NCI-H1048 (cell line): Measurements from ENCODE around the gene GPR17.
A peak's percentile ranks its signal among the peaks of the same experiment; 100 is the strongest.

Experiments used
- DNase-seq: peaks from one replicate; lab custom pipeline; 2025; lab: John Stamatoyannopoulos, UW

The GPR17 gene

GRCh38 chr2:127694986-127695385 is 49.0 kb downstream of the GPR17 start:
- DNase-seq, result no peak

- no peak for DNase-seq
Measured at GRCh38 chr2:127695491-127696472, 49.8 kb downstream of the GPR17 start.

- DNase-seq, result no peak
Measured at GRCh38 chr2:127697482-127698180, 51.7 kb downstream of the GPR17 start.

GRCh38 chr2:127698553-127699355 is 52.8 kb downstream of the GPR17 start:
- no peak for DNase-seq

GRCh38 chr2:127700527-127701192 is 54.7 kb downstream of the GPR17 start:
- no peak for DNase-seq

GRCh38 chr2:127701193-127701650 is 55.3 kb downstream of the GPR17 start, which contains the start of gene SFT2D3:
TSS of gene SFT2D3 (plus strand) at chr2:127701497. CDS start at chr2:127701529, 32 bp downstream.
- DNase-seq, result peak; percentile 84

- DNase-seq, result no peak
Measured at GRCh38 chr2:127701651-127702394, 55.9 kb downstream of the GPR17 start.
